LNCaP clone FGC (cell line): ENCODE results near the gene SPRED2.

Experiments used
- DNase-seq: peaks from one replicate; pipeline ENCODE4 v3.0.0-alpha.2; 2011; ENCODE audit warnings: low read depth
- H3K4me3 ChIP-seq: 2 replicates; pipeline ENCODE4 v1.5.1; 2011; ENCODE audit warnings: mild to moderate bottlenecking, low read depth, low read length, control low read depth
- TF ChIP-seq, protein P1 (sequence below): IDR thresholded peaks from 2 replicates; pipeline ENCODE4 v1.5.1; 2012; ENCODE audit warnings: mild to moderate bottlenecking; ENCODE audit not compliant: control insufficient read depth, insufficient read depth; ENCODE audit errors: extremely low read depth

Gene SPRED2

DNA sequence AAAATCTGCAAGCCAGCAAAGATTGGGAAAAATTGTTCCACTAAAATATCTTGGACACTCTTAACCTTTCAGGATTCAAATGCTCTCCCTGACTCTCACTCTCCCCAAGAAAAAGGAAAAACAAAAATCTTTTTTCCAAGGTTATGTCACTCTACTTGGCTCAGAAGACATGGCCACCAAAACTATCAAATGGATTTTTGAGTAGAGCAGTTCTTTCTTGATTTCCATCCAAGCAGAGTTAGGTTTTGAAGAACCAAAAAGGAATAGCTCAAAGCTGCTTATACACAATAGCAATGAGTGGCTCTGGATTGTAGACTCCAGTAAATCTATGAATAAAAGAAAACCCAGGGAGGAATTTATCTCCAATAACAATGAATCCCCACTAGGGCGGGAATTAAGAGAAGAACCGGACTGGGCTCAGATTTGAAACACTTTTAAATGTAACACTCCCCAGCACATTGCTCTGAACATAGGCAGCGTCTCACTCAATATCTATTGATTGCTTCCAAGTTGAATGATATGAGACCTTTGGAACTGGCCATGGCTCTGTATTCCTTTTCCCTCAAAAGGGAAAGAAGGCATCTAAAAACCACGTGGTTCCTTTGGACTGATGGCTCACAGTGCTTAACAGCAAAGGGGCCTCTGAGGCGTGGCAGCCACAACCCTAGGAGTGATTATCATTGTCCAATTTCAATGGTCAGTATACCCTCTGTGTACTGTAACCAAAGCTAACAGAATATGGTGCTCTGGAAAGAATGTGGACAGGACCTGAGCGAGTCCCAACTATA, 68.3 kb downstream of the SPRED2 start:
- no peak for DNase-seq
- no peak overlapping the region for H3K4me3 ChIP-seq
- TF ChIP-seq, protein P1, sequence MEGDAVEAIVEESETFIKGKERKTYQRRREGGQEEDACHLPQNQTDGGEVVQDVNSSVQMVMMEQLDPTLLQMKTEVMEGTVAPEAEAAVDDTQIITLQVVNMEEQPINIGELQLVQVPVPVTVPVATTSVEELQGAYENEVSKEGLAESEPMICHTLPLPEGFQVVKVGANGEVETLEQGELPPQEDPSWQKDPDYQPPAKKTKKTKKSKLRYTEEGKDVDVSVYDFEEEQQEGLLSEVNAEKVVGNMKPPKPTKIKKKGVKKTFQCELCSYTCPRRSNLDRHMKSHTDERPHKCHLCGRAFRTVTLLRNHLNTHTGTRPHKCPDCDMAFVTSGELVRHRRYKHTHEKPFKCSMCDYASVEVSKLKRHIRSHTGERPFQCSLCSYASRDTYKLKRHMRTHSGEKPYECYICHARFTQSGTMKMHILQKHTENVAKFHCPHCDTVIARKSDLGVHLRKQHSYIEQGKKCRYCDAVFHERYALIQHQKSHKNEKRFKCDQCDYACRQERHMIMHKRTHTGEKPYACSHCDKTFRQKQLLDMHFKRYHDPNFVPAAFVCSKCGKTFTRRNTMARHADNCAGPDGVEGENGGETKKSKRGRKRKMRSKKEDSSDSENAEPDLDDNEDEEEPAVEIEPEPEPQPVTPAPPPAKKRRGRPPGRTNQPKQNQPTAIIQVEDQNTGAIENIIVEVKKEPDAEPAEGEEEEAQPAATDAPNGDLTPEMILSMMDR: no peak

DNA sequence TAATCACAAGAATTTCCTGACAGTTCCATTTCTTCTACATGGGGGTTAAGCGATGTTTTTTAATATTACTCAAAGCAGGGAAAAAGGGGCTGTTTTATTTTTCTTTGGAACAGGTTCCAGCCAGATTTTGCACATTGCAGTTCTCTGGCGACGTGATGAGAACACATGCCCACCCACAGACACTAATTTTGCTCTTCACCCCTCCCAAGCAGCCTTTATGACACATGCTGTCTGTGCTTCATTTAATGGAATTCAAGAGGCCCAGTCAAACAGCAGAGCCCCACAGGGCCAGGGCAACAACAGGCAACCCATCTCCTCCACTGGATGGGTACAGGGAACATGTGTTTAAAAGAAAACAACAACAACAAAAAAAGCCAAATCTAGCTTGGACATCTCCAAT, 70.8 kb downstream of the SPRED2 start:
- H3K4me3 ChIP-seq: no peak overlapping the region
- TF ChIP-seq, protein P1: no peak
- no peak for DNase-seq

DNA sequence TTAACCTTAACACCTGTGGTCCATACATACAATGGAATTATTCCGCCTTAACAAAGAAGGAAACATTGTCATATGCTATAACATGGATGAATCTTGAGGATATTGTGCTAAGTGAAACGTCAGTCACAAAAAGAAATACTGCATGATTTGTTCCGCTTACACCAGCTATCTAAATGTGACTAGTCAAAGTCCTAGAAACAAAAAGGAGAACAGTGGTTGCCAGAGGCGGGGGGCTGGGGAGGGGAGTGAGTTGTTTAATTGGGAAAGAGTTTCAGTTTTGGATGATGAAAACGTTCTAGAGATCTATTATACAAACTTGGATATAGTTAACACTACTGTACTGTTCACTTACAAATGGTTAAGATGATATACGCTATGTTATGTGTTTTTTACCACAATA, 72.0 kb downstream of the SPRED2 start:
- no peak for DNase-seq
- no peak overlapping the region for H3K4me3 ChIP-seq
- TF ChIP-seq, protein P1: no peak

DNA sequence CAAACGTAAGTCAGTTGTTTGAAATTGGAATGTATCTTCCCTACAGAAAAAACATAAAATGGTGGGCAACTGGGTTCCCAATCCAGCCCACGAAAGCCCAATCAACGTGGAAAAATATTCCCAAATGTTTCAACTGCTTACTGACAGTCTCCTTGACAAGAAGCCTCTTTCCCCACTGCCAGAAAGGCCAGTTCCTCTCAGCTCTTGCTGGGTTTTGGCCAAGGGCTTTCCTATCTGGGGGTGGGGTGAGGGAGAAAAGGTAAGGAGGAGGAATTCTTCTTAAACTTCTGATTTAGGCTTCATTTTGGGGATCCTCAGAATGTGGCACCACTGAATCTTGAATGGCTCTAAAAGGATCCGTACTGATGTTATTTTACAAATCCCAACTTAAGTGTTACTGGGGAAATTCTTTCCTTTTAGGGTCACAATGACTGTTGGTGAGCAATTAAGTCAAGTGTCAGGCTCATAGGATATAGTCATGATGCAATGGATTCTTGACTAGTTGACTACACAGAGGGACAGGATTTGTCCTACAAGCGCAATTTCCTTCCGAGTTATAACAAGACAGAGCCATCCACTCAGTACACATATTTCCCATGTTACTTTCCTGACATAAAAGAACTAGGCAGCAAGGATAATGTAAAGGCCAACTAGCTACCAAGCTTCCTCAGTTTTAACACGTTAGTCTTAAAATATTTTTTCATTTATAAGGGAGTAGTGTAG, 73.6 kb downstream of the SPRED2 start:
- TF ChIP-seq, protein P1: no peak
- H3K4me3 ChIP-seq: no peak overlapping the region
- no peak for DNase-seq

DNA sequence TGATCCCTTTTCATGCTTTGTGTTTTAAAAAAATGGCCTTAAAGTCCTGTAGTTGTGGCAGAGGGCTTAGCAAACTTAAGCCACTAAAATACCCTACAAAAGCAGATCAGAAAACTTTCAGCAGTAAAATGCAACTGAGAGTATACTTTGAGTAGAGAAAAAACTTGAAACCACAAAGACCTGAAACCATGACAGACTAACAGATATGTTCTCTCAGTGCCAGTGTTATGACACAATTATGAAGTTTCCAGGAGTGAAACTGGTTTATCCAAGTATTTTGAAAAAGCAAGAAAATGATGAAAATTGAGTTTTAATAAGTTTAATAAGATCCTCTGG, 74.5 kb downstream of the SPRED2 start:
- DNase-seq: no peak
- TF ChIP-seq, protein P1: no peak
- no peak overlapping the region for H3K4me3 ChIP-seq

GRCh38 chr2:65357095-65357958, 75.1 kb downstream of the SPRED2 start:
- TF ChIP-seq, protein P1: no peak
- H3K4me3 ChIP-seq: no peak overlapping the region
- DNase-seq: no peak
